Measurements from ENCODE around the gene STARD5. TPM values are rescaled to one million over a fixed set of nuclear protein-coding genes. Genes with fewer than 3 reads are reported as not detected.
"Not testable (repeated sequence)": the region's sequence is repeated elsewhere in the genome, so short reads cannot be mapped to it uniquely, and the experiment has no call there.

Gene STARD5
- 1 to 10 TPM; 4.3 to 4.6 TPM for total RNA-seq

DNA sequence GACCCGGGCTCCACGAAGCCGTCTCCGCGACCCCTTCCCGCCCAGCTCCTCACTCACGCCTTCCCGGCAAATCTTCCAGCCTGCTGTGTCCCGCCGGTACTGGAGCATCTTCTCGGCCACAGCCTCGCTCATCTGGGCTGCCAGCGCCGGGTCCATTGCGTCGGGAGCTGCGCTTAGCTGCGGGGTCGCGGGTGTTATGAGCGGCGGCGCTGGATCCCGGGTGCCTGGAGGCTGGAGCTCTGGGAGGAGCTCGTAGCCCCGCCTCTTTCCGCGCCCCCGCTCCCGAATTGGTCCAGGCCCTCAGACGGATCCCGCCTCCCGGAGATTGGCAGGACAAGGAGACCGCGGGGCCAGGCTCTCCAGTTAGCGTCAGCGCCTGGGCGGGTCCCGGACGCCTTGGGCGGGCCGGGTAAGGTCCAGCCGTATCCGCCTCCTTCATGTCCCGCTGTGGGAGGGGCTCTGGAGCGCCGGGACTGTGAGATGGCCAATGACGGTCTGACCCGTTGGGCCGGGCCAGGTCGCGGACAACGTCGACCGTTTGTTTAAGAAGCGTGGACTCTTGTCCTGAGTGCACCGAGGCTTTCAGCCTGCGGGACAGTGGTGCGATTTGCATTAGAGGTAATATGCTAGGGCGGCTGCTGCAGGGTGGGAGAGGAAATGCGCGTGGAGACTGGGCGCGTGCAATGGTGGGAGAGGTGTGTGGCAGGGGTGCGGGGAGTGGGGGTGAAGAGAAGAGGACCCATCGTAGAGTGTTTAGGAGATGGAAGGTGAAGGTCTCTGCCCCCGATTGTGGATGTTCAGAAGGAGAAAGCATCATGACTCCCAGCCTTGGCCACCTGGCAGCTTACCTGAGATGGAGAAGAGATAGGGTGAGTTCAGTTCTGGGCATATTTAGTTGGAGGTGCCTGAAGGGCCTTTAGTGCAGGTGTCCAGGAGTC is at the start of gene STARD5:
Gene STARD5, minus strand, starts transcription at position 198 of the 938 bp plus-strand sequence. Its CDS starts 42 bp downstream, at position 156.
- CTCF ChIA-PET = interaction anchor here (0.9 to 1.7 kb wide), 6 partner anchors 22 to 57 kb away, joined by 3 to 6 read pairs (median 4); no protein-coding TSS in a partner anchor
- POLR2A ChIA-PET = interaction anchor here (0.6 to 1.8 kb wide), 9 partner anchors 9 to 58 kb away, joined by 3 to 8 read pairs (median 5); no protein-coding TSS in a partner anchor

- ChIA-PET POLR2A (no interaction called here), CTCF (interaction anchor here (1.9 kb wide), 1 partner anchor 107 kb away, joined by 4 read pairs; no protein-coding TSS in a partner anchor)
These were observed 49.2 kb upstream of the STARD5 start for GRCh38 chr15:81373176-81373575.

DNA sequence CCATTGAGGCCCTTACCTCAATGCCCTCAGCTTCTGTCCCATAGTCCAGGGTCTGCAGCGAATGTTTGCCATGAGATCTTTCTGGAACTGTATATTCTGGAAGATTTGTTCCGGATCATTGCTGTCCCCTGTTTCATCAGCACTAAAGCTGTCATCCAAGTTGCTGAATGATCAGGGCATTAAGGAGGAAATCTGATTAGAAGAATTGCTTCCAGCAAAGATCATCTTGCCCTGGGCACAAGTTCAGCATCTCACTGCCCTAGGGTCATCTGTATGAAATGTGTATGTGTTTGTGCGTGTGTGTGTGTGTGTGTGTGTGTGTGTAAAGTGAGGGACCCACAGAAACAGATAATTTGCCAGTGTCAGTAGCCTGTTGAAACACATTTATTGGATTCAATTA is 48.6 kb upstream of the STARD5 start:
- ChIA-PET CTCF (interaction anchor here (1.9 kb wide), 1 partner anchor 106 kb away, joined by 4 read pairs; no protein-coding TSS in a partner anchor), POLR2A (no interaction called here)

DNA sequence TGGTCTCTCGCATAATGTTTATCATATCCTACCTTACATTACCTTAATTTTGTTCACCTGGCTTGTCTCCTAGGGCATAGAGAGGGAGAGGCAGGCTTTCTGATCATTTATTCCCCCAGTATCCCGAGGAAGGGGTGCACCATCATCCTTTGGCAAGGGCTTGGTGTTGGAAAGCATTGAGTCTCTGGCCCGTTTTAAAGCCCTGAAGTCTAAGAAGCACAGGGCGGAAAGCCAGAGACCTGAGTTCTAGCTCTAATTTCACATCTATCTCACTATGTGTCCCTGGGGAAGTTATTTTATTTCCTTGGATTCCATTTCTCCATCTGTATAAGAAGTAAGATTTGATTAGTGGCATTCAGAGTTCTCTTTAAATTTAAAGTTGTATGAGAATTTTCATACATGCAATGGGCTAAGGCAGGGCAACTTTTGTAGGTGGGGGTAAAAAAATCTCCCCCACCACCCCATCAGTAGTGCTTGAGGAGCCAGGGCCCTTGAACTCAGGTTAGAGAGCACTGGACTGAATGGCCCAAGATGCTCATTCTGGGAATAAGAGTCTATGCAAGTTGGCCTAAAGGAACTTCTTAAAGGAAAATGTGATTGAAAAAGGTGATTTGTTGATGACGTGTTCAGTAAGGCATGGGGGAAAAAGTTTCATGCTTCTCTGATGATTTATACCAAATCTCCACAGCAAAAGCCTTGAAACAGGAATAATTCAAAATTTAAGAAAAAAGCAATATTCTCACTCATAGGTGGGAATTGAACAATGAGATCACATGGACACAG is 40.0 kb upstream of the STARD5 start:
- ChIA-PET CTCF (no interaction called here), POLR2A (no interaction called here)

DNA sequence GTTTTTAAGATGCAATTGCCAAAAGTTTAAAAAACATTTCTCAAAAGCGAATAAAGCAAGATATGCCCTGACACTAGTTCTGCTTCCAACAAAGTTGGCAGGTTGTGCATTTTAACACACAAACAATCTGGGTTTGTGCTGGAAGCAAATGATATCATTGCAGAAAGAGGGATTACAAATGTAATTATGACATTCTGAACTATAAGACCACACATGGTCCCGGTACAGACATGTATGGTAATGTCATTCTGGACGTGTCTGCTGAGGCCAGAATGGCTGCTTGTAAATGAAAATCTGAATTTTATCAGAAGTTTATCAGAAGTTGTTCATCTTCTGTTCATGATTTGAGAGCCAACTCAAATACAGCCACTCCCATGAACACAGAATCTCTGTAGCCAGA is 39.3 kb upstream of the STARD5 start:
- CTCF ChIA-PET = no interaction called here

DNA sequence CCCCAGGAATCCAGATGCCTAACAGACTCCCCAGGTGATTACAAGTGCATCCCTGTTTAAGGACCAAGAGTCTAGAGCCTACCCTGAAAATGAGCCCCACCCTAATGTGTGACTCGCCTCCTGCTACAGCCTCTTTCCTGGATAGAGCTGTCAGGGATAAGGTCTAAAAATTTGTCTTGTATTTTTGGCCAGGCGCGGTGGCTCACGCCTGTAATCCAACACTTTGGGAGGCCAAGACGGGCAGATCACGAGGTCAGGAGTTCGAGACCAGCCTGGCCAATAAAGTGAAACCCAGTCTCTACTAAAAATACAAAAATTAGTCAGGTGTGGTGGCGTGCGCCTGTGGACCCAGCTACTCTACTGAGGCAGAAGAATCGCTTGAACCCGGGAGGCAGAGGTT is 38.8 kb upstream of the STARD5 start:
- ChIA-PET POLR2A (no interaction called here), CTCF (interaction anchor here (1.0 kb wide), 1 partner anchor 11 kb away, joined by 3 read pairs; no protein-coding TSS in a partner anchor)

More for the DNA sequence above, 39.3 kb upstream of the STARD5 start:
- POLR2A ChIA-PET = no interaction called here

DNA sequence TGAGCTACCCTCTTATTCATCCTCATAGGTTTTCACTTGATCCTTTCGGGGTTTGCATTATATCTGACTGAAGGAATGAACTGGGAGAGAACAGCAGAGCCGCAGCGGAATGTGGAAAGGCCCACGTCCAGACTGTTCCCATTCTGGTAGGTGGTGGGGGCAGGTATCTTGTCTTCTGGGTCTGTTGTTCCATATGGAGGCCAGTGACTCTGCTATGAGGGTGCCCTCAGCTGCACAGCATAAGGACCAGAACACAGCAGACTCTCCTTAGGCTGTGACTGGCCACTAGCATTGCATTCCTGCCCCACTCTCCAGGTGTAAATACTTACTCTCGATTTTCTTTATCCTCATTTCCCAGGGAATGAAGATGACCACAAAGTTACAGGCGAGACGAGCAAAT is 38.0 kb upstream of the STARD5 start:
- CTCF ChIA-PET = interaction anchor here (1.0 kb wide), 1 partner anchor 11 kb away, joined by 3 read pairs; no protein-coding TSS in a partner anchor

DNA sequence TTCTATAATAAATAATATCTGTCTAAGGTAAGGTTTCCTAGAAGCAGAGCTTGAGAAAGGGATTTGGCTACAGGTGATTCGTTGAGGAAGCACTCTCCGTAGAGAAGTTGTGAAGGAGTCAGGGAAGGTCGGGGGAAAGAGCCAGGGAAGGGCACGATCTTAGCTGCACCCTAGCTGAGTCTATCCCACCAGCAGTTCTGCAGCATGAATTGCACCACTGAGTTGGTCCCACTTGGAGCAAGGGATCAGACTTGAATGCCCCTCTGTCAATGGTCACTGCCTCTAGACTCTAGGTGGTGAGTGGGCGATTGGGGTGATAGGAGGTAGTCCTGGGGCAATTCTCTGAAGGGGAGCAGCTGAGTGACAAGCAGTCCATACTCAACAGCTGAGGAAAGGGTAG is 36.5 kb upstream of the STARD5 start:
- ChIA-PET CTCF (no interaction called here), POLR2A (no interaction called here)

More for the DNA sequence above, 38.0 kb upstream of the STARD5 start:
- POLR2A ChIA-PET = no interaction called here

GRCh38 chr15:81358248-81358647 is 34.3 kb upstream of the STARD5 start:
- POLR2A ChIA-PET = no interaction called here
- CTCF ChIA-PET = no interaction called here

- CTCF ChIA-PET = no interaction called here
- POLR2A ChIA-PET = no interaction called here
These were observed 33.3 kb upstream of the STARD5 start for GRCh38 chr15:81357180-81357686.

- POLR2A ChIA-PET = no interaction called here
- CTCF ChIA-PET = interaction anchor here (1.2 kb wide), 1 partner anchor 18 kb away, joined by 4 read pairs; no protein-coding TSS in a partner anchor
These were observed 32.3 kb upstream of the STARD5 start for GRCh38 chr15:81356252-81356651.

DNA sequence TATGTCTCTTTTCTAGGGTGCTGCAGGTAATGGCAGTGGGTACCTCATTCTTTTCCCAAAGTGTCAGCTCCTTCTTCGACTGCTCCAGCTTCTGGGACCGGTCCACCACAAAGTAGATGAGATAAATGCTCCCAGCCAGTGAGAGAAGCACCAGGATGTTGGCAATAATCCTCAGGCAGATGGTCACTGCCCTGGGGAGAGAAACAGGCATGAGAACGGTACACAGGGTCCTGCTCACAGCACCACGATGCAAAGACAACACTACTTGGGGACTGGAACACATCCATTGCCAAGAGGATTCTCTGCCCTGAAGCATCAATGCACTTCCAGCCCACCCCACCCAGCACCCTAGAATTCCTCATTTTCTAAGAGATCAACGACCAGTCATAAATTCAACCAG is 27.7 kb upstream of the STARD5 start:
- ChIA-PET CTCF (interaction anchor here (0.5 to 1.1 kb wide), 2 partner anchors 10 to 70 kb away, joined by 3 read pairs; no protein-coding TSS in a partner anchor), POLR2A (no interaction called here)

- ChIA-PET POLR2A (no interaction called here), CTCF (no interaction called here)
These were observed 25.3 kb upstream of the STARD5 start for GRCh38 chr15:81349271-81349670.

- POLR2A ChIA-PET, CTCF ChIA-PET: not testable (repeated sequence)
These were observed 24.8 kb upstream of the STARD5 start for GRCh38 chr15:81348691-81349090.

DNA sequence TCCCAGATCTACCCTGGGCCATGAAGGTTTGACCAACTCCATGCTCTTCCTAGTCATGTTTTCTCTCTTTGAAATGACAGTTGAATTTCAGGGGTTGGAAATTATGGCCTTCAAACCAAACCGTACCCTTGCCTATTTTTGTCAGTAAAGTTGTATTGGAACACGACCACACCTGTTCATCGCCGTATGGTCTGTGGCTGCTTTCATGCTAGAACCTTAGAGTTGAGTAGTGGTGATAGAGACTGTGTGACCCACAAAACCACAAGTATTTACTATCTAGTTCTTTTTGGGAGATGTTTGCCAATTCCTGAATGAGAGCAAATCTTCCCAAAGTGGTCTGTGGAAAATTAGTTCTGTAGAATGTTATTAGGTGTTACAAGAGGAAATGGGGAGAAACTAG is 24.0 kb upstream of the STARD5 start:
- ChIA-PET POLR2A (no interaction called here), CTCF (interaction anchor here (0.7 kb wide), 1 partner anchor 73 kb away, joined by 3 read pairs; no protein-coding TSS in a partner anchor)

- ChIA-PET CTCF (interaction anchor here (1.5 kb wide), 1 partner anchor 12 kb away, joined by 3 read pairs; no protein-coding TSS in a partner anchor), POLR2A (no interaction called here)
These were observed 22.7 kb upstream of the STARD5 start for GRCh38 chr15:81346611-81347010.

- POLR2A ChIA-PET = interaction anchor here (0.7 kb wide), 1 partner anchor 248 kb away, joined by 5 read pairs; no protein-coding TSS in a partner anchor
- CTCF ChIA-PET = interaction anchor here (0.6 to 1.8 kb wide), 2 partner anchors 78 to 331 kb away, joined by 3 to 6 read pairs; no protein-coding TSS in a partner anchor
These were observed 19.4 kb upstream of the STARD5 start for GRCh38 chr15:81343371-81343770.

- CTCF ChIA-PET = interaction anchor here (0.8 kb wide), 1 partner anchor 73 kb away, joined by 3 read pairs; no protein-coding TSS in a partner anchor
These were observed 17.4 kb upstream of the STARD5 start for GRCh38 chr15:81341351-81341750.

DNA sequence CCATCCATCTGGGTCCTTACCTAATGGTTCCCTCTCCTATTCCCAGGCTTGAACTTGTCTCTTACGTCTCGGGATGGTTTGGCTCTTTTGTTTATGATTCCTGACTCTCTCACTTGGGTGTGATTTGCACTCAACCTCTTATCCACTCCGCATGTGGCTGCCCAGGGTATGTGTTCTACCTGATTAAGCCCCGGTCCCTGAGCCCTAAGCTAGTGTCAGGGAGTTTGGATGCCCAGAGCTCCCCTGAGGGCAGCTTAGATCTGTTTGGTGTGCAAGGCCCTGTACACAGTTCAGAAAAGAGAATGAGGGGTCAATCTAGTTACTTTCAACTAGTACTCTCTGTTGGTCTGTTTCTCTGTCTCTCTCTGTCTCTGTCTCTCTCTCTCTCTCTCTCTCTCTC is 15.9 kb upstream of the STARD5 start:
- POLR2A ChIA-PET = no interaction called here
- CTCF ChIA-PET = interaction anchor here (1.5 kb wide), 1 partner anchor 65 kb away, joined by 5 read pairs; no protein-coding TSS in a partner anchor

More at GRCh38 chr15:81341351-81341750, 17.4 kb upstream of the STARD5 start:
- POLR2A ChIA-PET = no interaction called here
